ENCODE data around the gene USP47.
A peak's percentile ranks its signal among the peaks of the same experiment; 100 is the strongest.
"Not testable (repeated sequence)": the region's sequence is repeated elsewhere in the genome, so short reads cannot be mapped to it uniquely, and the experiment has no call there.

The USP47 gene

GRCh38 chr11:11831406-11831805, 10.4 kb upstream of the USP47 start:
- DNase-seq = not testable (repeated sequence)

- DNase-seq = no peak
Observed at GRCh38 chr11:11836676-11837231, 5.0 kb upstream of the USP47 start.

GRCh38 chr11:11839718-11840117, 2.1 kb upstream of the USP47 start:
- no peak for DNase-seq

GRCh38 chr11:11841116-11841722, 553 bp upstream of the USP47 start:
- peak; percentile 28 for DNase-seq

- DNase-seq = peak; percentile 34
Observed at GRCh38 chr11:11842421-11843008, 743 bp downstream of the USP47 start.

- no peak for DNase-seq
Observed at GRCh38 chr11:11843211-11843621, 1.4 kb downstream of the USP47 start.

GRCh38 chr11:11843642-11844041, 1.9 kb downstream of the USP47 start:
- no peak for DNase-seq

- no peak for DNase-seq
Observed at GRCh38 chr11:11844272-11844671, 2.5 kb downstream of the USP47 start.

- peak; percentile 32 for DNase-seq
Observed at GRCh38 chr11:11845071-11845470, 3.3 kb downstream of the USP47 start.

GRCh38 chr11:11845551-11845950, 3.8 kb downstream of the USP47 start:
- DNase-seq = no peak

- no peak for DNase-seq
Observed at GRCh38 chr11:11847082-11847481, 5.3 kb downstream of the USP47 start.

GRCh38 chr11:11848891-11849746, 7.3 kb downstream of the USP47 start:
- peak; percentile 58 for DNase-seq

GRCh38 chr11:11850668-11851067, 8.9 kb downstream of the USP47 start:
- DNase-seq = no peak

- DNase-seq = no peak
Observed at GRCh38 chr11:11856638-11857037, 14.9 kb downstream of the USP47 start.

- DNase-seq = no peak
Observed at GRCh38 chr11:11857769-11858168, 16.0 kb downstream of the USP47 start.

- DNase-seq = no peak
Observed at GRCh38 chr11:11858676-11859075, 16.9 kb downstream of the USP47 start.

- DNase-seq = no peak
Observed at GRCh38 chr11:11860103-11860979, 18.6 kb downstream of the USP47 start.

GRCh38 chr11:11862999-11863398, 21.2 kb downstream of the USP47 start:
- no peak for DNase-seq

- DNase-seq = no peak
Observed at GRCh38 chr11:11864332-11864731, 22.6 kb downstream of the USP47 start.

- no peak for DNase-seq
Observed at GRCh38 chr11:11864803-11865202, 23.0 kb downstream of the USP47 start.

GRCh38 chr11:11865449-11865848, 23.7 kb downstream of the USP47 start:
- DNase-seq = no peak

GRCh38 chr11:11866203-11866602, 24.4 kb downstream of the USP47 start:
- DNase-seq = no peak

- no peak for DNase-seq
Observed at GRCh38 chr11:11867720-11868119, 25.9 kb downstream of the USP47 start.
